Keratinocyte (primary cell): Measurements from ENCODE around the gene CACNA1C.

Source experiments
- EZH2 ChIP-seq: IDR thresholded peaks from one replicate; pipeline ENCODE4 v1.6.1; 2012; ENCODE audit warnings: inconsistent platforms, mild to moderate bottlenecking, low read length, moderate library complexity
- TF ChIP-seq, protein P1 (sequence below), 3 experiments: IDR thresholded peaks in 1 of 3; conservative IDR thresholded peaks in 1 of 3; optimal IDR thresholded peaks in 1 of 3; 2 replicates in 2 of 3; 3 replicates in 1 of 3; pipeline versions ENCODE3 to v1.5.1; 2011; ENCODE audit warnings: low read length in 3 of 3, mild to moderate bottlenecking in 3 of 3, moderate library complexity in 2 of 3, control low read depth in 1 of 3, inconsistent platforms in 1 of 3; ENCODE audit not compliant: insufficient read depth in 2 of 3; ENCODE audit errors: extremely low read depth in 1 of 3

DNA sequence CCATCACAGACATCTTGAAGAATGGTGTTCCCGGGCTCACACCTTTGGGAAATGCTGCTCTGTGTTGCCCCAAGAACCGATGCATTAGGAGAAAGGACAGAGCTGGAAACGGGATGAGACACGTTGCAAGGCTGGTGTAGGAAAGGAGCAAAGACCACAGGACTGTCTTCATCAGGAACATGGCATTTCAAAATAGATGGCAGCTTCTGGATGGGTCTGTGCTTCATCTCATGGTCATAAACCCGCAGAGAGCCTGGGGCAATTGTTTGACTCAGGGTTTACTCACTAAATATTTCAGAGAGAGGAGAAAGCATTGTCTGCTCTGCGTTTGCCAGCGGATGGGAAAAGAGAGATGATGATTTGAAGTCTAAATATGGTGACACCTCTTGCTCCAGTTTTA lies 76.3 kb downstream of the CACNA1C start:
- TF ChIP-seq EZH2: no peak
- TF ChIP-seq, protein P1, sequence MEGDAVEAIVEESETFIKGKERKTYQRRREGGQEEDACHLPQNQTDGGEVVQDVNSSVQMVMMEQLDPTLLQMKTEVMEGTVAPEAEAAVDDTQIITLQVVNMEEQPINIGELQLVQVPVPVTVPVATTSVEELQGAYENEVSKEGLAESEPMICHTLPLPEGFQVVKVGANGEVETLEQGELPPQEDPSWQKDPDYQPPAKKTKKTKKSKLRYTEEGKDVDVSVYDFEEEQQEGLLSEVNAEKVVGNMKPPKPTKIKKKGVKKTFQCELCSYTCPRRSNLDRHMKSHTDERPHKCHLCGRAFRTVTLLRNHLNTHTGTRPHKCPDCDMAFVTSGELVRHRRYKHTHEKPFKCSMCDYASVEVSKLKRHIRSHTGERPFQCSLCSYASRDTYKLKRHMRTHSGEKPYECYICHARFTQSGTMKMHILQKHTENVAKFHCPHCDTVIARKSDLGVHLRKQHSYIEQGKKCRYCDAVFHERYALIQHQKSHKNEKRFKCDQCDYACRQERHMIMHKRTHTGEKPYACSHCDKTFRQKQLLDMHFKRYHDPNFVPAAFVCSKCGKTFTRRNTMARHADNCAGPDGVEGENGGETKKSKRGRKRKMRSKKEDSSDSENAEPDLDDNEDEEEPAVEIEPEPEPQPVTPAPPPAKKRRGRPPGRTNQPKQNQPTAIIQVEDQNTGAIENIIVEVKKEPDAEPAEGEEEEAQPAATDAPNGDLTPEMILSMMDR (optimal IDR thresholded peaks at IDR 0.05 in 1 of 3, IDR thresholded peaks at IDR 0.05 in 1 of 3, conservative IDR thresholded peaks at IDR 0.05 in 1 of 3; ENCODE audit: extremely low read depth in 1 of 3, insufficient read depth in 2 of 3, low read length in 3 of 3): no peak
